Stimulated activated CD4-positive, alpha-beta T cell treated with anti-CD3 and anti-CD28 coated beads, Interleukin-1b, Interleukin-23, amount 100 ng/mL, for 24 hours (primary cell): ENCODE data around the gene FAM53B.

Experiments used
- DNase-seq, 4 experiments: peaks; one replicate each; pipeline ENCODE4 v3.0.0-alpha.2; 2020; ENCODE audit warnings: low read depth in 4 of 4, low spot score in 1 of 4

FAM53B gene

DNA sequence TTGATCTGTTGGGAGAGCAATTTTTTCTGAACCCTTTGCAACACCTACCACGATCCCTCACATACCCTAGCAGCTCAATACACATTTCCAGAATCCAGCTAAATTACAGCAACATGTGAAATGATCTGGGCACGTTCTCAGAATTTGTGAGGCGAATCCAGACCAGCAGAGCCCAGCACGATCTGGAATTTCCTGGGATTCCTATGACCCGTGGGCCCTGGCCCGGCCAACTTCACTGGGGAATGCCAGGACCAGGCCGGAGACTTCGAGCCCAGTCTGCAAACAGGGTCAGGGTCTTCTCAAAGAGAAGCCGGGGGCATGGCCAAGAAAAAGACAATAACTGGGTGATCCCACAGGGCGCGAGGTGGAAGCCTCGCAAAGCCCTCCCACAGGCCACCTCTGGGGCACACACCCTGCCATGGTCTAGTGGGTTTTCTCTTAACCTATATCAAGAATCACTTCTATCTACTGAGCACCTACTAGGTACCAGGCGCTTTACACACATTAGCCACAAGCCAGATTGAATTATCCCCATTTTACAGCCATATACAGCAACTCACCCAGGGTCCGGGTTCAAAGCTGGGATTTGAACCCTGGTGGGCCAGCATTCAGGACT lies 33.8 kb downstream of the FAM53B start:
- no peak for DNase-seq

GRCh38 chr10:124709861-124710260 lies 34.3 kb downstream of the FAM53B start:
- no peak for DNase-seq

GRCh38 chr10:124708922-124709520 lies 35.2 kb downstream of the FAM53B start:
- DNase-seq, result no peak

DNA sequence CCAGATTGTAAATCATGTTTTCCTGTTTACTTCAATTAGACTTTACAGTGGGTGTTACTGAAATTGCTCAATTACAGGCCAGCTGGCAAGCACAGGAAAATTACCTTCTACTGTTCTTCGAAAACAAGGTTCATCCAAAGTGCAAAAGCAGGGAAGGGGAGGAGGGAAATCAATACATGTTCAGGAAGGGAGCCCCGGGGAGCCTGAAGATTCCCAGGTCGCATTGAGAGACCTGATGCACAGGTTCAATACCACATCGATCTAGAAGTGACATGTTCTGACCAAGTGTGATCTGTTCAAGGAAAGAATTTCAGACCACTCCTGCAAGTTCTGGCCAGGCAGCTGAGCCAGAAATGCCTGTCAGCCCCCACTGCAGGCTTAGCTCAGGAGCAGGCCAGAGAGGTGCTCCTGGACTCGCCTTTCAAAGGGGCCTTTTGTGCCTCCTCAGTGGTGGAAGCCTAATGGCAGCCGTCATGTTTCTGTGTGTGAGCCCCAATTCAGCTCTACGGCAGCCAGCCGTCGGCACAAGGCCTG lies 35.9 kb downstream of the FAM53B start:
- no peak for DNase-seq

DNA sequence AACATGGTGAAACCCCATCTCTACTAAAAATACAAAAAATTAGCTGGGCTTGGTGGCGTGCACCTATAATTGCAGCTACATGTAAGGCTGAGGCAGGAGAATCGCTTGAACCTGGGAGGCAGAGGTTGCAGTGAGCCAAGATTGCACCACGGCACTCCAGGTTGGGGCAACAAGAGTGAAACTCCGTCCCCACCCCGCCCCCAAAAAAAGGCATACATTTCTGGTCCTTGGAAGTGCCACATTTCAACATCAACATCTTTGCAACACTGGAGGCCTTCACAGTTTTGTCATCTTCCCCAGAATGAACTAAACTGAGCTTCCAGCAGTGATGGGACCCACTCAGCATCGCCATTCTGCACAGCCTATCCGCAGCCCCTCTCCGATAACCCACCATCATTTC lies 36.6 kb downstream of the FAM53B start:
- DNase-seq, result no peak

GRCh38 chr10:124707144-124707467 lies 37.1 kb downstream of the FAM53B start:
- DNase-seq, result no peak

DNA sequence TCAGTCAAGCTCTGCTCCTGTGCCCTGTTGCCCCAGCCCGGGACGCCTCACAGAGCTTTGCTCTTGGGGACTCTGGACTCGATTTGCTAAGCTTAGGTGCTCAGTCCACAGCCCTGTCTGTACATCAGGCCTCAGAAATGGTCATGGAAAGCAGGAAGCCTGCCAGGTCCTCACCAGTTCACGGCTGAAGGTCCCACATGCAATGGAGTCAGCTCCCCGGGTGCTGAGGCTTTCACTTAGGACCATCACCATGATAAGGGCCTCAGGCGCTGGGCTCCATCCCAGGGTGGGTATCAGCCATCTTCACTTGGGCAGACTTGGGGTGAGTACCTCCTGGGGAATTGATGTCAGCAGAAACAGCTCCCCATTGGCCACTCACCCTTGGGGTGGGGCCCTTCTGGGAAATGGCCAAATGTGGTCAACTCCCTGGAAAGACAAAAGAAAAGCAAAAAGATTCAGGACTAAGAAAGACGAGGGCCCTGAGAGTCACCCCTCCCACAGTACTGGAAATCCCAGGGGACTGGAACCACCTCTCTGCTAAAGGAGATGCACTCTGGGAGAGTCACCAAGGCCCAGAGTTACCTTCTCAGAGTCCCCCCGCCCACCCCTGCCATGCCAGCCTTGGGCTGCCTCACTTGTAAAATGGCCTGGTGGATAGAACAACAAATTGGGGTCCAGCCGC lies 37.6 kb downstream of the FAM53B start:
- no peak for DNase-seq

GRCh38 chr10:124705817-124706461 lies 38.2 kb downstream of the FAM53B start:
- DNase-seq, result no peak

DNA sequence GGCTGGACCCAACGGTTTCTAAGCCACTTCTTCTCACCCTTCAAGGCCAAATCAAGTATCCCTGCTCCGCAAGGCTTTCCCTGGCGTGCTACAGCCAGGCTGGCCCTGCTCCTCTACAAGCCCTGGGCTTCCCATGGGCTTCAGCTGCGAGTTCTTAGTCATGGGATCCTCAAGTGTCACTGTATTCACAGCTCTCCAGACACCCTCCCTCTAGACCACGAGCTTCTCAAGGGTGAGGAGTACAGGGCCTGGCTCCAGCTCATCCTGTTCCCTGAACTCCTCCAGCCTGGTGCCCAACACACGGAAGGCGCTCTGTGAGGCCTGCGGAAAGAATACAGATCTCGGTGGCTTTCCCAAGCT lies 38.8 kb downstream of the FAM53B start:
- no peak for DNase-seq

- DNase-seq, result no peak
Measured at GRCh38 chr10:124704428-124705380, 39.5 kb downstream of the FAM53B start.

DNA sequence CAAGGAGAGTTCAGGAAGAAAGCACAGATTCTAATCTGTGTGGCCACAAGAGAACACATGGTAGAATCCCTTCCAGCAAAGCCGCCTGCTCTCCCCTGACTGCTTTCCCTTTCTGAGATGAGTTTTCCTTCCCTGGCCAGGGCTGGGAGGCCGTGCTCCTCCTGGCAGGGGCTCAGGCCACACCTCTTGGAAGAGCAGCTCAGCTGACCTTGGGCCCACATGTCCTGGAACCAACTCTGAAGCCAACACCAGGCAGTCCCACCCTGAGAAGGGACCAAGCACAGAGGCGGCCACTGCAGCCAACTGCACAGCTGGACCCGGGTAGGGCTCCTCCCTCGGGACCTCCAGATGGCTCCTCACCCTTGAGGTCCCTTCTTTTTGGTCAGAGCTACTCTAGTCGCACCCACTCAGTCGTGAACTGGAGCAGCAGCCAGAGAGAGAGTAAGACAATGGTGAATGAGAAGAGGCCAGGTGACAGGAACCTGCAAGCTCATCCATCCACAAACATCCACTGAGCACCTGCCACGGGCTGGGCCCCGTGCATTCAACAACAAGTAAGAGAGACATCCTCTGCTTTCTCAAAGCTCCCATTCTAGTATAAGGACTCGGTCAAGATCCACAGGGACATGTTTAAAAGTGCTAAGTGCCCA lies 40.3 kb downstream of the FAM53B start:
- no peak for DNase-seq

GRCh38 chr10:124703372-124703771 lies 40.8 kb downstream of the FAM53B start:
- no peak for DNase-seq

- peak in 1 of 4 experiments; percentile 43 for DNase-seq
Measured at GRCh38 chr10:124701881-124702656, 42.1 kb downstream of the FAM53B start.

- no peak for DNase-seq
Measured at GRCh38 chr10:124701435-124701834, 42.7 kb downstream of the FAM53B start.

DNA sequence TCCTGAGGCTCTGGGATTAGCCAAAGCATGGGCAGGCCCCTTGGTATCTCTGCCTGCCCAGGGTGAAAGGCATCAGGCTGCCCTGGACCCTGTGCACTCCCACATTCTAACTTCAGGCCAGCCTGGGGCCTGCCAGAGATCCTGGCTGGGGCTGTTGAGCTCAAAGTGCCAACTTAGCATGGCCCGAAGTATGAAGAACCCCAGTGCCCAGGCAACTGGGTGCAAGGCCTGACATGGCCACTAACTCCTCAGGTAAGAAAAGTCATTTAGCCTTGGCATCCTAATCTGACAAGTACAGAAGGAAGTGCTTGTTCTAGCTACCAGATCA lies 43.2 kb downstream of the FAM53B start:
- DNase-seq, result no peak

DNA sequence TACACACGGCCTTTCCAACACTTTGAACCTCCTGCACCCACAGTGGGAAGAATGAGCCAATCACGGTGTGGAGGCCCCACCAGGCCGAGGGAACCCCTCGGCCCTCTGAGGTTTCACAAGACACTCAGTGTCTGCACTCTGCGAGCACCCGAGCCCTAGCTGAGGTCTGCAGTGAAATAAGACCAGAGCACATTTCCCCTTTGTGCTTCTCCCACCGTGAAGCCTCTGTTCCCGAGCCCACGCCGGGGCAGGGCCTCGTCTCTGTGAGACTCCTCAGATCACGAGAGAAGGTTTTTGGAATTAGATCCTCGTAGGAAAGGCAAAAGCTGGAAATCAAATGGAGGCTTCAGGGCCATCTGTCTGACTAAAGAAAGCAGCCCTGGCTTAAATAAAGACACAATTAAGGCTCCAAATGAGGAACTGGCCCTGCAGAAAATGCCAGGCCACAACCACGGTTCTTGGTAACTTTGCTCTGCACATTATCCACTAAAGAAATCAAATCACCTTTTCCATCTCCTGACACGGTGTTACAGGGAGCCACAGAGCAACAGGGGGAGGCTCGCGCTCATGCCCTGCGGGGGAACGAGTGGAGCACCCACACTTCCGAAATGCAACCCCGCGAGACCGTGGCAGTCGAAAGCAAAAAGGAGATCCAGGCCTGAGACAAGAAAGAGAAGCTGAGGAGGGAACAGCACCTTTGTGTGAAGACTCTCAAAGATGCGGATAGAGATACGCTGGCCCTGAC lies 43.7 kb downstream of the FAM53B start:
- no peak for DNase-seq

- DNase-seq, result no peak
Measured at GRCh38 chr10:124699471-124700292, 44.5 kb downstream of the FAM53B start.
